Calu3 (cell line): ENCODE results near the gene GJA1. TPM values are rescaled to one million over a fixed set of nuclear protein-coding genes. Genes with fewer than 3 reads are reported as not detected.

Source experiments
- BruUV-seq: library from RNA; stranded (reverse); fragments of 400-500 nt; replicated peaks from 2 replicates; lab custom pipeline; 2021; lab: Mats Ljungman, UMichigan
- CTCF ChIA-PET: fragments of 300-600 bp; sonication (Branson Sonifier 250); formaldehyde crosslinking; loops from one replicate; lab custom pipeline; 2022; ENCODE audit warnings: antibody characterized with exemption; lab: Charles Lee
- DNase-seq: peaks from one replicate; pipeline ENCODE4 v3.0.0; 2022
- H3K27ac Mint-ChIP-seq: one replicate; pipeline ENCODE4 v1.8.0; 2022; ENCODE audit warnings: mixed read lengths; ENCODE audit not compliant: unreplicated experiment
- H3K27me3 Mint-ChIP-seq: one replicate; pipeline ENCODE4 v1.8.0; 2022; ENCODE audit warnings: mixed read lengths; ENCODE audit not compliant: unreplicated experiment
- H3K36me3 Mint-ChIP-seq: one replicate; pipeline ENCODE4 v1.8.0; 2022; ENCODE audit warnings: mild to moderate bottlenecking, moderate library complexity, mixed read lengths; ENCODE audit not compliant: insufficient read depth, unreplicated experiment
- H3K4me1 Mint-ChIP-seq: one replicate; pipeline ENCODE4 v1.8.0; 2022; ENCODE audit warnings: mild to moderate bottlenecking, low read depth, mixed read lengths; ENCODE audit not compliant: unreplicated experiment
- H3K4me3 Mint-ChIP-seq: one replicate; pipeline ENCODE4 v1.8.0; 2022; ENCODE audit warnings: mild to moderate bottlenecking, low read depth, moderate library complexity, mixed read lengths; ENCODE audit not compliant: unreplicated experiment
- H3K9me3 Mint-ChIP-seq: one replicate; pipeline ENCODE4 v1.8.0; 2022; ENCODE audit warnings: low read depth, mixed read lengths; ENCODE audit not compliant: unreplicated experiment
- intact Hi-C: fragments of 100-400 bp; cut with micrococcal nuclease; formaldehyde crosslinking; loops from one replicate; pipeline ENCODE4 v1.10.0; 2022; ENCODE audit not compliant: unreplicated experiment
- total RNA-seq: library from RNA; stranded (reverse); gene quantifications from 2 replicates; pipeline ENCODE4 v1.2.3, GENCODE V29; 2022
- TF ChIP-seq, protein P1 (sequence below): fragments of 200-600 bp; IDR thresholded peaks from one replicate; pipeline ENCODE4 v1.8.0; 2022; ENCODE audit warnings: antibody characterized with exemption; ENCODE audit not compliant: unreplicated experiment

GJA1 gene
- total RNA-seq, 1 experiment from 2014 or later, result 211 TPM

GRCh38 chr6:121405306-121405705 lies 30.1 kb upstream of the GJA1 start:
- BruUV-seq, result no TSS peak
- no peak for DNase-seq
- TF ChIP-seq, protein P1, sequence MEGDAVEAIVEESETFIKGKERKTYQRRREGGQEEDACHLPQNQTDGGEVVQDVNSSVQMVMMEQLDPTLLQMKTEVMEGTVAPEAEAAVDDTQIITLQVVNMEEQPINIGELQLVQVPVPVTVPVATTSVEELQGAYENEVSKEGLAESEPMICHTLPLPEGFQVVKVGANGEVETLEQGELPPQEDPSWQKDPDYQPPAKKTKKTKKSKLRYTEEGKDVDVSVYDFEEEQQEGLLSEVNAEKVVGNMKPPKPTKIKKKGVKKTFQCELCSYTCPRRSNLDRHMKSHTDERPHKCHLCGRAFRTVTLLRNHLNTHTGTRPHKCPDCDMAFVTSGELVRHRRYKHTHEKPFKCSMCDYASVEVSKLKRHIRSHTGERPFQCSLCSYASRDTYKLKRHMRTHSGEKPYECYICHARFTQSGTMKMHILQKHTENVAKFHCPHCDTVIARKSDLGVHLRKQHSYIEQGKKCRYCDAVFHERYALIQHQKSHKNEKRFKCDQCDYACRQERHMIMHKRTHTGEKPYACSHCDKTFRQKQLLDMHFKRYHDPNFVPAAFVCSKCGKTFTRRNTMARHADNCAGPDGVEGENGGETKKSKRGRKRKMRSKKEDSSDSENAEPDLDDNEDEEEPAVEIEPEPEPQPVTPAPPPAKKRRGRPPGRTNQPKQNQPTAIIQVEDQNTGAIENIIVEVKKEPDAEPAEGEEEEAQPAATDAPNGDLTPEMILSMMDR, result no peak
- Mint-ChIP-seq H3K27me3 (no peaks in the 10 kb centered on the region), H3K9me3 (no peaks in the 10 kb centered on the region), H3K4me3 (no peak overlapping the region), H3K36me3 (no peaks in the 10 kb centered on the region), H3K27ac (no peak overlapping the region), H3K4me1 (no peaks in the 10 kb centered on the region)
- intact Hi-C loops, result no loop called here
- CTCF ChIA-PET, result no interaction called here

- no peaks in the 10 kb centered on the region for H3K9me3 Mint-ChIP-seq
- H3K27ac Mint-ChIP-seq, result no peak overlapping the region
- H3K36me3 Mint-ChIP-seq, result no peaks in the 10 kb centered on the region
- TF ChIP-seq, protein P1, result no peak
- H3K4me1 Mint-ChIP-seq, result no peaks in the 10 kb centered on the region
- no peak for DNase-seq
- CTCF ChIA-PET, result no interaction called here
- no peaks in the 10 kb centered on the region for H3K27me3 Mint-ChIP-seq
- BruUV-seq, result no TSS peak
- no peak overlapping the region for H3K4me3 Mint-ChIP-seq
- intact Hi-C loops, result no loop called here
Measured at GRCh38 chr6:121408321-121408720, 27.1 kb upstream of the GJA1 start.

DNA sequence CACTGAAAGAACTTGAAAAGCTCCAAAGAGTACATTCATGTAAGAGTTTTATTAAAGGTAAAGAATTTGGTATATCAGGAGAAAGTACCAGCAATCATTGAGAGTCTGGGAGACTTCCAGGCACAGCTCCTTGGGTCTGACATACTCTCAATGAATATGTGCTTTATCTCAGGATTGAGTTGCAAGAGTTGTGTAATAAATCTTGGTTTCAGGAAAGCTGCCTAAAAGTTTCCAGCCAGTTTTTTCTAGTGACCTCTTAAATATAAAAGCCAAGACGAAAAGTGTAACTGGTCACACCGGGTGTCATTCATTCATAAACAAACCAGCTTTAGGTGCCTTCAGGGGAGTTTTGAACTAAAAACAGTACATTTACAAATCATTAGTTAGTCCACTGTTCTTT lies 21.6 kb upstream of the GJA1 start:
- Mint-ChIP-seq H3K27ac (no peak overlapping the region), H3K9me3 (no peaks in the 10 kb centered on the region), H3K4me1 (no peaks in the 10 kb centered on the region), H3K36me3 (no peaks in the 10 kb centered on the region), H3K4me3 (no peak overlapping the region), H3K27me3 (no peaks in the 10 kb centered on the region)
- CTCF ChIA-PET, result interaction anchor here (0.7 kb wide), 1 partner anchor 238 kb away, joined by 3 read pairs; no protein-coding TSS in a partner anchor
- BruUV-seq, result no TSS peak
- TF ChIP-seq, protein P1, result no peak
- DNase-seq, result no peak
- intact Hi-C loops, result no loop called here

- CTCF ChIA-PET, result interaction anchor here (0.7 kb wide), 1 partner anchor 28 kb away, joined by 5 read pairs; no protein-coding TSS in a partner anchor
- no peaks in the 10 kb centered on the region for H3K9me3 Mint-ChIP-seq
- TF ChIP-seq, protein P1, result no peak
Measured at GRCh38 chr6:121418346-121418745, 17.1 kb upstream of the GJA1 start.

More at GRCh38 chr6:121418346-121418745, 17.1 kb upstream of the GJA1 start:
- Mint-ChIP-seq H3K36me3 (no peaks in the 10 kb centered on the region), H3K27me3 (no peaks in the 10 kb centered on the region), H3K4me3 (no peak overlapping the region), H3K27ac (no peak overlapping the region), H3K4me1 (no peaks in the 10 kb centered on the region)
- no peak for DNase-seq
- intact Hi-C loops, result no loop called here
- no TSS peak for BruUV-seq
